ENCODE data around the gene MNX1. TPM values are rescaled to one million over a fixed set of nuclear protein-coding genes. Genes with fewer than 3 reads are reported as not detected.

MNX1 gene
- total RNA-seq, 4 donors from 2014 or later, result 11.7 to 23.2 (median 13.1) TPM

DNA sequence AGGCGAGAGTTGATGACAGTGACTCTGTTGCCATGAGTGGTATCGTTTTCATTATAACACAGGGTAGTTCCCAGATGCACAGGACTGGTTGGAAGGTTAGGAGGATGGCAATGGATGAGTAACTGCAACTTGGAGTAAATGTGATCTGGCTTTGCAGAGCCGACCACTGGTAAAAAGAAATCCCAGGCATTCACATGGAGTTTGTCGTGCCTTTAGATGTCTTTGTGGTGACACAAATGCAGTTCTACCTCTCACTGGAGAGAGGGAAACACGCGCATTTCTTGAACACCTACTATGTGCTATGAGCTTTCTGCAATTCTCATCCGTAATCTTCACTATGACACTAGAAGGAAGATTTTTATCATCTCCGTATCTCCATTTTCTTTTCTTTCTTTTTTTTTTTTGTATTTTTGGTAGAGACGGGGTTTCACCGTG lies 1.7 kb upstream of the MNX1 start:
- 26 to 39% methylated on average over 9 to 10 of the region's 10 CpGs for WGBS, 2 donors (ENCODE audit: low coverage in 1 of 2)
- H3K27me3 ChIP-seq, result peaks cover 95% of the 10 kb centered on the region
- DNase-seq, result no peak
- in situ Hi-C loops (cut with MboI; ENCODE audit: low pct_ligation_motif_present in 1 of 4, low pct_unique_long_range_greater_than_20kb in 1 of 4, low sequenced_read_pairs in 3 of 4) (no loop called here), intact Hi-C loops (cut with DNase I; ENCODE audit: low total_unique reads) (no loop called here)
- TF ChIP-seq POLR2A (IDR thresholded peaks at IDR 0.05) (no peak), EP300 (IDR thresholded peaks at IDR 0.05; ENCODE audit: low read depth) (no peak), POLR2AphosphoS5 (IDR thresholded peaks at IDR 0.05) (no peak)
- TF ChIP-seq, protein P1, sequence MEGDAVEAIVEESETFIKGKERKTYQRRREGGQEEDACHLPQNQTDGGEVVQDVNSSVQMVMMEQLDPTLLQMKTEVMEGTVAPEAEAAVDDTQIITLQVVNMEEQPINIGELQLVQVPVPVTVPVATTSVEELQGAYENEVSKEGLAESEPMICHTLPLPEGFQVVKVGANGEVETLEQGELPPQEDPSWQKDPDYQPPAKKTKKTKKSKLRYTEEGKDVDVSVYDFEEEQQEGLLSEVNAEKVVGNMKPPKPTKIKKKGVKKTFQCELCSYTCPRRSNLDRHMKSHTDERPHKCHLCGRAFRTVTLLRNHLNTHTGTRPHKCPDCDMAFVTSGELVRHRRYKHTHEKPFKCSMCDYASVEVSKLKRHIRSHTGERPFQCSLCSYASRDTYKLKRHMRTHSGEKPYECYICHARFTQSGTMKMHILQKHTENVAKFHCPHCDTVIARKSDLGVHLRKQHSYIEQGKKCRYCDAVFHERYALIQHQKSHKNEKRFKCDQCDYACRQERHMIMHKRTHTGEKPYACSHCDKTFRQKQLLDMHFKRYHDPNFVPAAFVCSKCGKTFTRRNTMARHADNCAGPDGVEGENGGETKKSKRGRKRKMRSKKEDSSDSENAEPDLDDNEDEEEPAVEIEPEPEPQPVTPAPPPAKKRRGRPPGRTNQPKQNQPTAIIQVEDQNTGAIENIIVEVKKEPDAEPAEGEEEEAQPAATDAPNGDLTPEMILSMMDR (IDR thresholded peaks at IDR 0.05), result no peak
- H3K9me3 ChIP-seq, result no peaks in the 10 kb centered on the region
- H3K36me3 ChIP-seq, result no peaks in the 10 kb centered on the region
- peaks cover 2 to 37% (median 17%) of the 10 kb centered on the region in 4 donors for H3K4me1 ChIP-seq
- H3K4me3 ChIP-seq, result no peak overlapping the region
- H3K27ac ChIP-seq, result no peak overlapping the region

DNA sequence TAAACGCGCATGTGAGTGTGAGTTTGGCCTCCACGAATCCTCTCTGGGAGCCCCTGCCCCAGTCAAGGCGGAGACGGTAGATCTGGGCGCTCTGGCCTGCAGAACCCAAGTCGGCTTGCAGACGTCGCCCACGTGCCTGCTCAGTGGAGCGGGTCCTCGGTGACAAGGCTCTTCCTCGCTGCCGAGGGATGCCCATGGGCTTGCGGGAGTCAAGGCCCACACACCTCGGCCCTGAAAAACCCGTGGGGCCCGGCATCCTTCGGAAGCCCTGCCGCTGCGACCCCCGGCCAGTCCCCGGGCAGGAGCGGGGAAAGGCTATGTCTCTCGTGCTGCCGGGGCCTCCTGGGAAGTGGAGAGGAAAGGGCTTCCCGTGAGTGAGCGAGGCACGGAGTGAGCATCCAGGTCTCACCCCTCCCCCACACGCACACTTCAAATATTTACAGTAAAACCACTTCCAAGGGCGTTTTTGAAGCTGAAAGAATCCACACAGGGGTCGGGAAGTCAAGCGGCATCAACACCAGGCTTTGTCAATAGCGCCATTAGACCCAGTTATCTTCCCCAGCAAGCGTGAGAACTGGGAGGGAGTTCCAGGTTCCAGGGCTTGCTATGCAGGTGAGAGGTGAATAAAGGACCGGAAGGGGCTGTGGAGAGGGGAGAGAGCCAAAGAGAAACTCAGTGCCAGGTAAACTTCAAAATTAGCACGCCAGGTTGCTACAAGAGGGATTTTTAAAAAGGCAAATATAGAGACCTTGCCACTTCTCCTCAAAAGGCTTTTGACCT lies 1.1 kb upstream of the MNX1 start:
- peak overlapping the region in 3 of 4 donors; percentile 61 to 66 (median 61) for H3K4me3 ChIP-seq
- H3K4me1 ChIP-seq, result peaks cover 2 to 43% (median 23%) of the 10 kb centered on the region in 4 donors
- H3K27ac ChIP-seq, result peak overlapping the region in 1 of 4 donors; percentile 90
- in situ Hi-C loops (cut with MboI; ENCODE audit: low pct_ligation_motif_present in 1 of 4, low pct_unique_long_range_greater_than_20kb in 1 of 4, low sequenced_read_pairs in 3 of 4) (no loop called here), intact Hi-C loops (cut with DNase I; ENCODE audit: low total_unique reads) (no loop called here)
- H3K27me3 ChIP-seq, result peaks cover 95% of the 10 kb centered on the region
- WGBS, 2 donors (ENCODE audit: low coverage in 1 of 2), result 1% methylated on average over 35 of the region's 37 CpGs; no CpG with 5 or more reads in 1 of the 2 donors
- DNase-seq, result no peak
- TF ChIP-seq, protein P1 (IDR thresholded peaks at IDR 0.05), result no peak
- TF ChIP-seq POLR2A (IDR thresholded peaks at IDR 0.05), result no peak
- no peak for TF ChIP-seq EP300 (IDR thresholded peaks at IDR 0.05; ENCODE audit: low read depth)
- TF ChIP-seq POLR2AphosphoS5 (IDR thresholded peaks at IDR 0.05), result no peak
- H3K9me3 ChIP-seq, result no peaks in the 10 kb centered on the region
- no peaks in the 10 kb centered on the region for H3K36me3 ChIP-seq

DNA sequence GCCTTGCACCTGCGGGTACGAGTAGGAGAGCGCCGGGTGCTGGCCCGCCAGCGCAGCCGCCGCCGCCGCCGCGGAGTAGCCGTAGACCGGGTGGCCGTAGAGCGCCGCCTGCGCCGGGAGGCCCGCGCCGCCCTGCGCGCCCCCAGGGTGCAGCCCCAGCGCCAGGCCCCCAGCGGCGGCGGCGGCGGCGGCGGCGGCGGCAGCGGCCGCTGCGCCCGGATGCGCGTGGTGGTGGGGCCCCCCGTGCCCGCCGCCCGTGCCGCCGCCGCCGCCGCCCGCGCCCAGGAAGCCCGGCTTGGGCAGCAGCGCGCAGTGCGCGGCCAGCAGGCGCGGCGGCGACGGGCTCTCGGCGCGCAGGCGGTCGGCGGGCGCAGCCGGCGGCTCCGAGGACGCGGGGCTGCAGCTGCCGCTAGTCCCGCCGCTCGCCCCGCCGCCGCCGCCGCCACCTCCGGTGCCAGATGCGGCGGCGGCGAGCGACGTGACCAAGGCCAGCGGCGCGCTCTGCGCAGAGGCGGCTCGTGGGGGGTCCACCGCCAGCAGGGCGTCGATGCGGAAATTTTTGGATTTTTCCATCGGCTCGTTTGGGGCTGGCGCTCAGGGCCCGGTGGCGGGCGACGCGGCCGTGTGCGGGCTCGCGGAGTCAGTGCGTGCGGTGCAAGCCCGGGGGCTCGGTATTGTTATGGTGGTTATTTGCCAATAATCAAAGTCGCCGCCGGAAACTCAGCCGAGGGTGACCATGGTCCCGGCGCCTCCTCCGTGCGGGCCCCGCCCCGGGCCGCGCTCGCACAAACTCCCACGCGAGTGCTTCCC lies 480 bp downstream of the MNX1 start:
- WGBS, 2 donors (ENCODE audit: low coverage in 1 of 2), result 2% methylated on average over 78 of the region's 130 CpGs; no CpG with 5 or more reads in 1 of the 2 donors
- H3K36me3 ChIP-seq, result no peaks in the 10 kb centered on the region
- TF ChIP-seq, protein P1 (IDR thresholded peaks at IDR 0.05), result no peak
- no peak for TF ChIP-seq POLR2A (IDR thresholded peaks at IDR 0.05)
- TF ChIP-seq EP300 (IDR thresholded peaks at IDR 0.05; ENCODE audit: low read depth), result no peak
- no peak for TF ChIP-seq POLR2AphosphoS5 (IDR thresholded peaks at IDR 0.05)
- in situ Hi-C loops (cut with MboI; ENCODE audit: low pct_ligation_motif_present in 1 of 4, low pct_unique_long_range_greater_than_20kb in 1 of 4, low sequenced_read_pairs in 3 of 4), result no loop called here
- H3K27ac ChIP-seq, result peak overlapping the region; percentile 85 to 92 (median 92)
- H3K27me3 ChIP-seq, result peaks cover 95% of the 10 kb centered on the region
- H3K4me3 ChIP-seq, result peak overlapping the region; percentile 45 to 66 (median 61)
- H3K9me3 ChIP-seq, result no peaks in the 10 kb centered on the region
- no peak for DNase-seq
- intact Hi-C loops (cut with DNase I; ENCODE audit: low total_unique reads), result no loop called here
- H3K4me1 ChIP-seq, result peaks cover 2 to 58% (median 36%) of the 10 kb centered on the region in 4 donors
